Gastrocnemius medialis (tissue), 4 donors: ENCODE measurements around the gene PEX26. TPM values are rescaled to one million over a fixed set of nuclear protein-coding genes. Genes with fewer than 3 reads are reported as not detected.
"Not testable (repeated sequence)": the region's sequence is repeated elsewhere in the genome, so short reads cannot be mapped to it uniquely, and the experiment has no call there.

Experiments used
- ATAC-seq, 2 donors: fragments of 150-250 bp; one replicate each; pipeline ENCODE4 v1.9.1; 2016
- DNase-seq, 2 donors: peaks; one replicate each; pipeline ENCODE4 v3.0.0-alpha.2; 2019
- H3K27ac ChIP-seq, 4 donors: fragments of 200-600 bp; sonication (generic); 1 replicate in 1 of 4; 2 replicates in 3 of 4; pipeline ENCODE4 v1.5.1; 2016 to 2018; ENCODE audit warnings: mild to moderate bottlenecking in 2 of 4, moderate library complexity in 1 of 4
- H3K27me3 ChIP-seq, 3 donors: fragments of 200-600 bp; sonication (generic) in 2 of 3; 1 replicate in 1 of 3; 2 replicates in 2 of 3; pipeline versions ENCODE4 v1.5.1 to v1.6.0; 2016 to 2019; ENCODE audit warnings: mild to moderate bottlenecking in 1 of 3, moderate library complexity in 1 of 3
- H3K36me3 ChIP-seq, 2 donors: fragments of 200-600 bp; sonication (generic) in 1 of 2; one replicate each; pipeline ENCODE4 v1.5.1; 2017 to 2018
- H3K4me1 ChIP-seq, 2 donors: fragments of 200-600 bp; sonication (generic) in 1 of 2; one replicate each; pipeline ENCODE4 v1.5.1; 2016 to 2017; ENCODE audit warnings: mild to moderate bottlenecking in 2 of 2
- H3K4me3 ChIP-seq, 4 donors: fragments of 200-600 bp; sonication (generic) in 3 of 4; 1 replicate in 1 of 4; 2 replicates in 3 of 4; pipeline ENCODE4 v1.5.1; 2016 to 2019; ENCODE audit warnings: mild to moderate bottlenecking in 2 of 4
- H3K9me3 ChIP-seq, 3 donors: fragments of 200-600 bp; sonication (generic) in 2 of 3; 1 replicate in 1 of 3; 2 replicates in 2 of 3; pipeline ENCODE4 v1.5.1; 2016 to 2019
- POLR2A ChIP-seq, 2 donors: fragments of 450-650 bp; IDR thresholded peaks; one replicate each; pipeline ENCODE4 v1.6.1; 2017; ENCODE audit warnings: antibody characterized with exemption in 2 of 2, mild to moderate bottlenecking in 2 of 2, moderate library complexity in 2 of 2
- in situ Hi-C, 4 donors: fragments of 200-750 bp; cut with MboI; loops; one replicate each; pipeline versions ENCODE4 v1.15.0 to v1.8.0; 2017; ENCODE audit warnings: low sequenced_read_pairs in 4 of 4
- intact Hi-C: fragments of 100-400 bp; cut with DNase I; formaldehyde crosslinking; loops from one replicate; pipeline ENCODE4 v1.15.1; 2023; ENCODE audit warnings: low total_unique reads
- total RNA-seq, 4 donors: library from RNA; depleted of rRNA; stranded (reverse); fragments of >200 nt; gene quantifications; one replicate each; pipeline versions ENCODE4 v1.1.0 to v1.2.3, GENCODE V29; 2016
- TF ChIP-seq, protein P1 (sequence below), 5 experiments: fragments of 450-650 bp in 3 of 5; fragments of 200-600 bp in 2 of 5; sonication (generic) in 2 of 5; IDR thresholded peaks in 4 of 5; conservative IDR thresholded peaks in 1 of 5; 1 replicate in 4 of 5; 2 replicates in 1 of 5; pipeline ENCODE4 v1.5.1; 2016 to 2019; ENCODE audit warnings: antibody characterized with exemption in 5 of 5, mild to moderate bottlenecking in 3 of 5, moderate library complexity in 3 of 5

PEX26 gene
- total RNA-seq, 4 donors from 2014 or later = 16.4 to 24.7 (median 16.8) TPM

DNA sequence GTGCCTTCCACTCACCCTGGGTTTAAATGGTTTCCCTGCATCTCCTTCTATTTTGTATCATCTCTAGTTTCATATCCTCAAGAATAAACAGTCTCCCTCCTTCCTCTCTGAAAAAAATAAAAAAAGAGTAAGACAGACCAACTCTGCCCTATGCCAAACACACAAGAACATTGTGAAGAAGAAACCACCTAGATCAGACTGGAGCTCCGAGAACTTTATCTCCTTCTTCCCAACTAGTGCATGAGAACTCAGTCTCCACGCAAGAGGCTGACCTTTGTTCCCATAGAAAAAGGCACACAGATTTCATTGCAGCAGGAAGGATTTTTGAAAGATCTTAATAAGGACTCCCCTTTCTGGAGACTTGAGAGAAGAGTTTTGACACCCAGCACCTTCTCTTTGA, 8.7 kb upstream of the PEX26 start:
- intact Hi-C loops = no loop called here
- Histone ChIP-seq H3K27me3 (no peaks in the 10 kb centered on the region), H3K4me1 (peaks cover 9 to 18% of the 10 kb centered on the region in 2 donors), H3K9me3 (no peaks in the 10 kb centered on the region), H3K27ac (peak overlapping the region in 2 of 4 donors; percentile 18 to 27), H3K36me3 (no peaks in the 10 kb centered on the region), H3K4me3 (no peak overlapping the region)
- DNase-seq = no peak
- no peak for TF ChIP-seq POLR2A (IDR thresholded peaks at IDR 0.05)
- TF ChIP-seq, protein P1, sequence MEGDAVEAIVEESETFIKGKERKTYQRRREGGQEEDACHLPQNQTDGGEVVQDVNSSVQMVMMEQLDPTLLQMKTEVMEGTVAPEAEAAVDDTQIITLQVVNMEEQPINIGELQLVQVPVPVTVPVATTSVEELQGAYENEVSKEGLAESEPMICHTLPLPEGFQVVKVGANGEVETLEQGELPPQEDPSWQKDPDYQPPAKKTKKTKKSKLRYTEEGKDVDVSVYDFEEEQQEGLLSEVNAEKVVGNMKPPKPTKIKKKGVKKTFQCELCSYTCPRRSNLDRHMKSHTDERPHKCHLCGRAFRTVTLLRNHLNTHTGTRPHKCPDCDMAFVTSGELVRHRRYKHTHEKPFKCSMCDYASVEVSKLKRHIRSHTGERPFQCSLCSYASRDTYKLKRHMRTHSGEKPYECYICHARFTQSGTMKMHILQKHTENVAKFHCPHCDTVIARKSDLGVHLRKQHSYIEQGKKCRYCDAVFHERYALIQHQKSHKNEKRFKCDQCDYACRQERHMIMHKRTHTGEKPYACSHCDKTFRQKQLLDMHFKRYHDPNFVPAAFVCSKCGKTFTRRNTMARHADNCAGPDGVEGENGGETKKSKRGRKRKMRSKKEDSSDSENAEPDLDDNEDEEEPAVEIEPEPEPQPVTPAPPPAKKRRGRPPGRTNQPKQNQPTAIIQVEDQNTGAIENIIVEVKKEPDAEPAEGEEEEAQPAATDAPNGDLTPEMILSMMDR (IDR thresholded peaks at IDR 0.05 in 4 of 5, conservative IDR thresholded peaks at IDR 0.05 in 1 of 5) = no peak
- in situ Hi-C loops = loop anchor here in 1 of 4 donors (10.0 to 25.0 kb wide), 2 partner anchors 54 to 157 kb away; no protein-coding TSS in a partner anchor
- ATAC-seq = no peak

DNA sequence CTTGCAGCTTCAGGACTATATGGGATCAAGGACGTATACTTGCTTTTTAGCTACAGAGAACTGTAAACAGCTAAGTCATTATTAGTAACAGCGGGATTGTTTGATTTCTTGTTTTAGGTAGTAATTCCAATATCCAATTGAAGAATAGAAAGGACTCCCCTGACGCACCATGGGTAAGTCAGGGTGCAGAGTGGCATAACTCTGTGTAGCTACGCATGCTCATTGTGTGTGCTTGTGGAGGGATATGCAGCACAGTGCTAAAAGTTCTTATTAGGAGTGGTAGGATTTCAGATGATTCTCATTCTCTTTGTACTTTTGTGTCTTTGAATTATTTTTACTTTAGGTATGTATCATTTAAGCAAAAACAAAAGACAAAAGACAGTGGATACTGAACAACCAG, 7.7 kb upstream of the PEX26 start:
- DNase-seq (no peak), ATAC-seq (no peak)
- TF ChIP-seq POLR2A (IDR thresholded peaks at IDR 0.05) = no peak
- TF ChIP-seq, protein P1 (IDR thresholded peaks at IDR 0.05 in 4 of 5, conservative IDR thresholded peaks at IDR 0.05 in 1 of 5) = no peak
- H3K36me3 ChIP-seq = no peaks in the 10 kb centered on the region
- no peaks in the 10 kb centered on the region for H3K9me3 ChIP-seq
- no peak overlapping the region for H3K27ac ChIP-seq
- in situ Hi-C loops = loop anchor here (5.0 to 25.0 kb wide), 7 partner anchors 63 to 238 kb away; no protein-coding TSS in a partner anchor
- H3K4me3 ChIP-seq = no peak overlapping the region
- H3K4me1 ChIP-seq = peaks cover 9 to 18% of the 10 kb centered on the region in 2 donors
- H3K27me3 ChIP-seq = no peaks in the 10 kb centered on the region
- intact Hi-C loops = no loop called here

DNA sequence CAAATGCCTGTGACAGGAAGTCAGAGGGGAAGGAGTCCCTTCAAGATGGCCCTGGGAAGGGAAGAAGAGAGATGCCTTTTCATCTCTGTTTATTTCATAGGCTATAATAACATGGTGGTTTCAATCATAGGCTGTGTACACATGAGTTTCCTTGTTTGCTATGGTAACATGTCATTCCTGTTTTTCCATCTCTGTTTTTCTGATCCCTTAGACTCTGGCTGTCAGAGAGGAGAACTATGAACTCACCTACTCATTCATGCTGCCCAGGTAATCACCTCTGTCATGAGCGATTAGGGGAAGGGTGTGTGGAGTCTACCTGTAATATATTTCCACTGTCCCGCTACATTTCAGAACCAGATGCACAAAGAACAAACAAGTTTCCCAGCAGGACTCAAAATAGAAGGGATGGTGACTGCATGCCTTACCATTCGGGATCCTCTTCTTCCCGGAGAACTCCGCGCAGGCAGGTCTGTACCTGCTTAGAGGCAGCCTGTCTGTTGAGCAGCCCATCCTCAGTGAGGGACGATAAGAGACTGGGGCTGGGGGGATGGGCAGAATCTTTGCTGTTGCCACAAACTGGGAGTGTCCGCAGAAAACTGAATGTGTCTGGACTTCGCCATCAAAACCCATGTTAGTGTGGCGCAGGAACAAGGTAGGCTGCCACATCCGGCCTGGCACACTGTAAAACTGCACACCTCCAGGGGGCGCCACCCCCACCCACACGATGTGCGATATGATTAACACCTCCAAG, 7.1 kb upstream of the PEX26 start:
- TF ChIP-seq, protein P1 (IDR thresholded peaks at IDR 0.05 in 4 of 5, conservative IDR thresholded peaks at IDR 0.05 in 1 of 5) = peak in 1 of 5 experiments; percentile 16
- no peak for TF ChIP-seq POLR2A (IDR thresholded peaks at IDR 0.05)
- H3K4me1 ChIP-seq = peaks cover 15 to 20% of the 10 kb centered on the region in 2 donors
- ATAC-seq (no peak), DNase-seq (no peak)
- H3K27ac ChIP-seq = no peak overlapping the region
- H3K36me3 ChIP-seq = no peaks in the 10 kb centered on the region
- H3K4me3 ChIP-seq = no peak overlapping the region
- in situ Hi-C loops (loop anchor here (5.0 to 25.0 kb wide), 7 partner anchors 63 to 238 kb away; no protein-coding TSS in a partner anchor), intact Hi-C loops (no loop called here)
- H3K27me3 ChIP-seq = no peaks in the 10 kb centered on the region
- no peaks in the 10 kb centered on the region for H3K9me3 ChIP-seq

DNA sequence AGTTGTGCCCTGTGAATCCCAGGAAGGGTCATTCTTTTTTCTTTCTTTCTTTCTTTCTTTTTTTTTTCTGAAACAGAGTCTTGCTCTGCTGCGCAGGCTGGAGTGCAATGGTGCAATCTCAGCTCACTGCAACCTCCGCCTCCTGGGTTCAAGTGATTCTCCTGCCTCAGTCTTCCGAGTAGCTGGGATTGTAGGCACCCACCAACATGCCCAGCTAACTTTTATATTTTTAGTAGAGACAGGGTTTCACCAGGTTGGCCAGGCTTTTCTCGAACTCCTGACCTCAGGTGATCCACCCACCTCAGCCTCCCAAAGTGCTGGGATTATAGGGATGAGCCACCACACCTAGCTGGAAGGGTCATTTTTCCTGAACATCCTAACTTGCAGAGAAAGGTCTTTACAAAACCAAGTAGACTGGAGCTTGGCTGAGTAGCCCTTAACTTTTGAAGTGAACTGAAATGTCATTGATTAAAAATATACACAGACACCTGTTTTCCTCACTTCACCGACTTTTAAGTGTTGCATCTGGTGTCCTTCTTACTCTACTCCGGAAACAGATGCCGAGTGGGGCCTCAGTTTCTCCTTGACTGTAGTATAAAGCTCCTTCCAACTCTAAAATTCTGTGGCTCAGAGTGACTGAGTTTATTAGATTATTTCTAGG, 6.4 kb upstream of the PEX26 start:
- H3K9me3 ChIP-seq, ATAC-seq, H3K27me3 ChIP-seq, DNase-seq, H3K36me3 ChIP-seq, intact Hi-C loops, H3K4me3 ChIP-seq: not testable (repeated sequence)
- Histone ChIP-seq H3K4me1 (peaks cover 22 to 26% of the 10 kb centered on the region in 2 donors), H3K27ac (peak overlapping the region in 1 of 4 donors; percentile 11)
- in situ Hi-C loops = loop anchor here (5.0 to 25.0 kb wide), 7 partner anchors 64 to 239 kb away; no protein-coding TSS in a partner anchor

DNA sequence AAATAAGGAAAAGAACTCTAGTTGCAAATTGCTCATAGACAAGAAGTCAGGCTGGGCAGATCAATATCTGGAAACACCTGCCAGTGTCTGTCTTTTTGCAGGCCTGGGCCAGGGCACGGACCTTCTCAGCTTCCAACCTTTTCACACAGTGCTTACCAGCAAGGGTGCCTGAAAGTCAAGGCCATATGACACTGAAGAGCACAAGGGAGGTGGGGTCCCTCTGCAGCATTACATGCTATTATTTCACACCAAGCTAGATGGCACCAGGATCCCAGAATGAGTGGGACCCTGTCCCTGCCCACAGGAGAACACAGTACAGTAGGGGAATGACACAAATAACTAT, 5.9 kb upstream of the PEX26 start:
- in situ Hi-C loops = loop anchor here (5.0 to 25.0 kb wide), 7 partner anchors 65 to 240 kb away; no protein-coding TSS in a partner anchor

More for the DNA sequence above, 5.9 kb upstream of the PEX26 start:
- Histone ChIP-seq H3K27ac (peak overlapping the region in 1 of 4 donors; percentile 11), H3K4me3 (no peak overlapping the region), H3K36me3 (no peaks in the 10 kb centered on the region), H3K27me3 (no peaks in the 10 kb centered on the region), H3K9me3 (no peaks in the 10 kb centered on the region), H3K4me1 (peaks cover 27 to 31% of the 10 kb centered on the region in 2 donors)
- no peak for DNase-seq
- ATAC-seq = no peak
- intact Hi-C loops = no loop called here
- TF ChIP-seq, protein P1 (IDR thresholded peaks at IDR 0.05 in 4 of 5, conservative IDR thresholded peaks at IDR 0.05 in 1 of 5) = no peak
- no peak for TF ChIP-seq POLR2A (IDR thresholded peaks at IDR 0.05)
